T-helper 1 cell treated with Interleukin-12 subunit alpha and Interleukin-12 subunit beta and Interleukin-4 antibody, amounts not matched to agents 30 ng/mL and 1 ng/mL, for 36 hours (primary cell): ENCODE measurements around the gene ZNF564. TPM values are rescaled to one million over a fixed set of nuclear protein-coding genes. Genes with fewer than 3 reads are reported as not detected.
"Not testable (repeated sequence)": the region's sequence is repeated elsewhere in the genome, so short reads cannot be mapped to it uniquely, and the experiment has no call there.

Source experiments
- intact Hi-C: fragments of 100-400 bp; cut with micrococcal nuclease; formaldehyde crosslinking; loops from one replicate; pipeline ENCODE4 v1.15.1; 2024
- total RNA-seq: library from RNA; stranded (reverse); gene quantifications from 2 replicates; pipeline ENCODE4 v1.2.3, GENCODE V29; 2022

Gene ZNF564
- total RNA-seq, 1 donor from 2014 or later, result 11.2 TPM

GRCh38 chr19:12513531-12514061 is 37.7 kb downstream of the ZNF564 start:
- intact Hi-C loops, result no loop called here

GRCh38 chr19:12497032-12497431 is 54.2 kb downstream of the ZNF564 start:
- intact Hi-C loops, result loop anchor here (5.0 kb wide), 2 partner anchors 205 to 335 kb away; partner anchors contain the start of genes ZNF136 and ZNF44

- intact Hi-C loops, result loop anchor here (5.0 kb wide), 2 partner anchors 204 to 334 kb away; partner anchors contain the start of genes ZNF136 and ZNF44
Measured at GRCh38 chr19:12496480-12496879, 54.8 kb downstream of the ZNF564 start.

- intact Hi-C loops, result loop anchor here (1.0 to 5.0 kb wide), 5 partner anchors 11 to 333 kb away; partner anchors contain the start of genes ZNF136, ZNF44, ZNF443 and ZNF564
Measured at GRCh38 chr19:12495002-12495802, 56.1 kb downstream of the ZNF564 start.

- intact Hi-C loops, result no loop called here
Measured at GRCh38 chr19:12494260-12494860, 56.9 kb downstream of the ZNF564 start.

- intact Hi-C loops, result not testable (repeated sequence)
Measured at GRCh38 chr19:12486265-12486783, 65.0 kb downstream of the ZNF564 start.

GRCh38 chr19:12485571-12485970 is 65.7 kb downstream of the ZNF564 start:
- intact Hi-C loops, result loop anchor here (2.0 kb wide), 1 partner anchor 153 kb away; the partner anchor contains the start of gene ZNF563

GRCh38 chr19:12485052-12485416 is 66.2 kb downstream of the ZNF564 start:
- intact Hi-C loops, result loop anchor here (2.0 kb wide), 1 partner anchor 152 kb away; the partner anchor contains the start of gene ZNF563

GRCh38 chr19:12484371-12485051 is 66.8 kb downstream of the ZNF564 start, which contains the start of gene ZNF709:
TSS of gene ZNF709 (minus strand) at chr19:12484816. CDS start at chr19:12484657, 159 bp downstream.
- intact Hi-C loops, result loop anchor here (1.0 to 5.0 kb wide), 9 partner anchors 11 to 560 kb away; partner anchors contain the start of genes ZNF44, ZNF443, ZNF563 and ZNF564

- intact Hi-C loops, result loop anchor here (1.0 to 5.0 kb wide), 9 partner anchors 11 to 560 kb away; partner anchors contain the start of genes ZNF44, ZNF443, ZNF563 and ZNF564
Measured at GRCh38 chr19:12484011-12484370, 67.3 kb downstream of the ZNF564 start.

- intact Hi-C loops, result loop anchor here (5.0 kb wide), 1 partner anchor 390 kb away; no protein-coding TSS in a partner anchor
Measured at GRCh38 chr19:12482509-12482886, 68.8 kb downstream of the ZNF564 start.

GRCh38 chr19:12481781-12482508 is 69.3 kb downstream of the ZNF564 start:
- intact Hi-C loops, result loop anchor here (5.0 kb wide), 1 partner anchor 390 kb away; no protein-coding TSS in a partner anchor

- intact Hi-C loops, result no loop called here
Measured at GRCh38 chr19:12478234-12478941, 72.9 kb downstream of the ZNF564 start.

Other genes starting within 250 kb of the ZNF564 start
- gene ZNF563, start 217.8 kb downstream of the ZNF564 start, total RNA-seq, result 2.2 and 2.5 TPM in 2 replicates
- 0.59 and 1.1 TPM in 2 replicates for gene ZNF442, start 185.8 kb downstream of the ZNF564 start, total RNA-seq
- 3.9 and 4.2 TPM in 2 replicates for gene ZNF799, start 150.2 kb downstream of the ZNF564 start, total RNA-seq
- 3.9 and 4.1 TPM in 2 replicates for gene ZNF443, start 110.5 kb downstream of the ZNF564 start, total RNA-seq
- gene ZNF709, start 66.7 kb downstream of the ZNF564 start, total RNA-seq, result 1.6 and 1.9 TPM in 2 replicates
- 13.1 and 14.8 TPM in 2 replicates for gene ZNF490, start 59.3 kb upstream of the ZNF564 start, total RNA-seq
- 31.4 and 34.3 TPM in 2 replicates for gene ZNF791, start 59.4 kb upstream of the ZNF564 start, total RNA-seq
- 189 and 197 TPM in 2 replicates for gene MAN2B1, start 115.3 kb upstream of the ZNF564 start, total RNA-seq
- 19.2 and 20.1 TPM in 2 replicates for gene WDR83, start 115.3 kb upstream of the ZNF564 start, total RNA-seq
- gene DHPS, start 130.4 kb upstream of the ZNF564 start, total RNA-seq, result 108 and 121 TPM in 2 replicates
- not detected in 2 replicates for gene GNG14, start 136.5 kb upstream of the ZNF564 start, total RNA-seq
- 5.0 and 6.1 TPM in 2 replicates for gene FBXW9, start 145.1 kb upstream of the ZNF564 start, total RNA-seq
- gene TNPO2, start 172.4 kb upstream of the ZNF564 start, total RNA-seq, result 86.1 and 87.4 TPM in 2 replicates
- gene TRIR, start 183.2 kb upstream of the ZNF564 start, total RNA-seq, result 180 and 185 TPM in 2 replicates
- 66.7 and 69.3 TPM in 2 replicates for gene GET3, start 186.0 kb upstream of the ZNF564 start, total RNA-seq
- 0.10 TPM in 1 of 2 replicates, not detected in the other for gene BEST2, start 200.3 kb upstream of the ZNF564 start, total RNA-seq
- gene HOOK2, start 224.1 kb upstream of the ZNF564 start, total RNA-seq, result 16.5 and 17.9 TPM in 2 replicates
- gene JUNB, start 240.0 kb upstream of the ZNF564 start, total RNA-seq, result 309 and 316 TPM in 2 replicates